ENCODE results near the gene PAQR4.

PAQR4 gene

DNA sequence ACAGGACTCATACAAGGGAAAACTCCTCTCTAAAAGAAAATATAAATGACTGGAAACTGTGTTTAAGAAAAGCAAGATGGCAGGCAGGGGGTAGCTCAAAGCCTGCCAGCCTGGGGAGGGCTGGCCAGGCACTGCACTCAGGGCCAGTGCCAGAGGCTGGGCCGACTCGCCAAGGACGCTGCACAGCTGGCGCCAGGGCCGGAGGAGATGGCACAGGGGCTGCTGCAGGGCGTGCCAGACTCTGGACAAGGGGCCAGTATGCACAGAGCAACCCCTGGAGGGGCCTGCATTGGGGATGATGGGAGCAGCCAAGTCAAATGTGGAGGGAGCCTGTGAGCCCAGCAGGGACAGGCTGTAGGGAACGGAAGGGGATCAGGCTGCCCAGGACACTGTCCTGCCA lies 7.1 kb downstream of the PAQR4 start:
- H3K27ac ChIP-seq (ENCODE audit: low read length) = no peak overlapping the region
- no peak overlapping the region for H3K4me3 ChIP-seq (ENCODE audit: low read length)
- H3K4me1 ChIP-seq (ENCODE audit: insufficient read depth, low read length) = peaks cover 3% of the 10 kb centered on the region; the same call in 1 of the 2 replicates
- no peak overlapping the region for H3K9ac ChIP-seq (ENCODE audit: low read depth, low read length)
- no peaks in the 10 kb centered on the region for H3K9me3 ChIP-seq (ENCODE audit: insufficient read depth, low read depth, low read length)
- no peaks in the 10 kb centered on the region for H3K27me3 ChIP-seq (ENCODE audit: insufficient read depth, low read length)
- H3K36me3 ChIP-seq (ENCODE audit: insufficient read depth, low read depth, low read length) = peaks cover 65% of the 10 kb centered on the region

DNA sequence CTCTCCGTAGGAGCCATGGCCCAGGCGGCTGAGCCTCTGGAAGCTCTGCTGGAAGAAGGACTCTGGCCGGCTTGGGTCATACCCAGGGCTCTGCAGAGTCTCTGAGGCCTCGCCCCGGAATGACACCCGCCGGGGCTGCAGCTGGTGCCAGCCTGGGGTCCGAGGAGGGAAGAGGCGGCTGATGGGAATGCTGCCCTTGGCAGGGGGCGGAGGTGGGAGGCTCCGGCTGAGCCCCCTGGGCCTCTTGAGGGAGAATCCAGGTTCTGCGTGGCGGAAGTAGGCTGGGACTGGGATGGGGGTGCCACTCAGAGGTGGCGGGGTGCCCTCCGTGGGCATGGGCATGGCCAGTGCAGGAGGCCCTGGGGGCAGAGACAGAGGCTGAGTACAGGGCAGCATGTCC lies 7.5 kb downstream of the PAQR4 start:
- Histone ChIP-seq H3K4me3 (ENCODE audit: low read length) (no peak overlapping the region), H3K9ac (ENCODE audit: low read depth, low read length) (no peak overlapping the region), H3K27ac (ENCODE audit: low read length) (no peak overlapping the region), H3K27me3 (ENCODE audit: insufficient read depth, low read length) (no peaks in the 10 kb centered on the region), H3K4me1 (ENCODE audit: insufficient read depth, low read length) (peaks cover 7% of the 10 kb centered on the region; the same call in 1 of the 2 replicates), H3K36me3 (ENCODE audit: insufficient read depth, low read depth, low read length) (peaks cover 65% of the 10 kb centered on the region), H3K9me3 (ENCODE audit: insufficient read depth, low read depth, low read length) (no peaks in the 10 kb centered on the region)

DNA sequence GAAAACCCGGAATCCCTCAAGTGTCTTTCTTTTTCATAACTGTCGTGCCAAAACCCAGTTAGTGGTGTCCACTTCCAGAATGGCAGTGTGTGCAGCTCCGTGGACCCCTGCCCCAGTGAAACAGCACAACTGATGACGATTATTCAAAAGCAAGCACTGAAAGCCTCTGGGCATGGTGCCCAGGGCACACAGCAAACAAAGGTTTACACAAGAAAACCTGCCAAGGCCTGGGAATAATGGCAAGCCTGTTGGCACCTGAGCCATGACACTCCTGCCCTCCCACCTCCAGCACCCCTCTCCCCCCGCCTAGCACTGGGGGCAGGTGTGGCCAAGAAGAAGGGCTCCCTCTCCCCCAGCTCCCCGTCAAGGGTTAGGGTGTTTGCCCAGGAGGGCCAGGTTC lies 8.3 kb downstream of the PAQR4 start:
- no peaks in the 10 kb centered on the region for H3K9me3 ChIP-seq (ENCODE audit: insufficient read depth, low read depth, low read length)
- H3K4me3 ChIP-seq (ENCODE audit: low read length) = no peak overlapping the region
- no peak overlapping the region for H3K9ac ChIP-seq (ENCODE audit: low read depth, low read length)
- H3K36me3 ChIP-seq (ENCODE audit: insufficient read depth, low read depth, low read length) = peaks cover 58% of the 10 kb centered on the region
- no peaks in the 10 kb centered on the region for H3K27me3 ChIP-seq (ENCODE audit: insufficient read depth, low read length)
- H3K27ac ChIP-seq (ENCODE audit: low read length) = no peak overlapping the region
- H3K4me1 ChIP-seq (ENCODE audit: insufficient read depth, low read length) = peaks cover 11% of the 10 kb centered on the region

DNA sequence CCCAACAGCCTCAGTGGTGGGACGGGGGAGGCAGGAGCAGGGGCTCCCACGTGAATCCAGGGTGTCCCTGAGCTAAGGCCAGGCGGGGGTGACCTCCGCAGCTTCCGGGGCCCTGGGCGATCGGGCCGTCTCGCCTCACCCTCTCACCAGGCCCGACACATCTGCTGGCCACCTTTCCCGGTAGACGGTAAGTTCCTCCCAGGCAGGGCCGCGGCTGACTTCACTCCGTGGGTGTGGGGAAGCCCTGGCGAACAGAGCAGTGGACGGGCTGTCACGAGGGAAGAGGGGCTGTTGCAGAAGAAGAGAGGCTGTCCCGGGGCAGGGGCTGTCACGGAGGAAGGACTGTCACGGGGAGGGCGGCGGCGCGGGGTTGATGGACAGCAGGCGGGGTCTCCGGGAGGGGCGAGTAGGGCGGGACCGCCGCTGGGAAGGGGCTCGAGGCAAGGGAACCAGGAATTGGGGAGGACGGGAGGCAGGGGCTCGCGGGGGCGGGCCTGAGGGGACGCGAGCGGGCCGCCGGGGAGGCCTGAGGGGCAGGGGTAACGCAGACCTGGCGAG lies 10.6 kb downstream of the PAQR4 start:
- Histone ChIP-seq H3K27me3 (ENCODE audit: insufficient read depth, low read length) (no peaks in the 10 kb centered on the region), H3K4me1 (ENCODE audit: insufficient read depth, low read length) (peaks cover 12% of the 10 kb centered on the region), H3K9ac (ENCODE audit: low read depth, low read length) (peak overlapping the region; percentile 93; the same call in 1 of the 2 replicates), H3K4me3 (ENCODE audit: low read length) (peak overlapping the region; percentile 81), H3K36me3 (ENCODE audit: insufficient read depth, low read depth, low read length) (peaks cover 35% of the 10 kb centered on the region), H3K9me3 (ENCODE audit: insufficient read depth, low read depth, low read length) (no peaks in the 10 kb centered on the region), H3K27ac (ENCODE audit: low read length) (no peak overlapping the region)

DNA sequence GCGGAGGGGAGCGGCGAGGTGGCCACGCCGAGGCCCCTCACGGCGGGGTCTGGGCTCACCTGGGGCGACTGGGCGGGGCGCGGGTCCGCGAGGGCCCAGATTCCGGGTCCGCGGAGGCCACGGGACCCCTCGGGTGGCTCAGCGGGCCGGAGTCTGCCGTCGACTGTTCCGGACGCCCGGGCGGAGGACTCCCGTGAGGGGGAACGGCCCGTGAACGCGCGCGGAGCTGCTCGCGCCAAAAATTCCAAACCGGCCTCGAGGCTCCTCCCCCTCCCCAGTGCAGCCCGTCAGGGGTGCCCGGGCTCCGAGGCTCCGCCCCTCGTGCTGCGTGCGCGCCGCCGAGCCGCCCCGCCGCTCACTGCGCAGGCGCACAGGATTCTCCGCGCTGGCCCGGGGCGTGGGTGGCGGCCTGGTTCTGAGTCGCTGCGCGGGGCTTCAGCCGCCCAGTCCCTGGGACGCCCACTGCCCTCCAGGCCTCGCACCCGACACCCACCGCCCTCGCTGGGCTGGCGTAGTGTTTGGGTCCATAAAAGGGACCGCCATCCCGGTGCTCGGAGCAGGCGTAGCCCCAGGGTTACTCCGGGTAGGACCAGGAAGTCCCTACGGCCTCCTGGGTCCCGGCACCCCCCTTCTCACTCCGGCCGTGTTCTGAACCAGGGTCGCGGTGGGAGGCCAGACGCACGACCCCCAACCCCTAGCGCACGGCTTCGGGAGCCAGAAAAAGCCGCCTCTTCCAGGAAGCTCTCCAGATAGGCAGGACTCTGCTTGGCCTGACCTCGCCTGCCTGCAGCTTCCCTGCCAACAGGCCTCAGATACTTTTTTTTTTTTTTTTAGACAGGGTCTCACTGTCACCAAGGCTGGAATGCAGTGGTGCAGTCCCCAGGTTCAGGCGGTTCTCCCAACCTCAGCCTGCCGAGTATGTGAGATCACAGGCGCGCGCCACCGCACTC lies 11.4 kb downstream of the PAQR4 start, which contains the start of gene PKMYT1:
Gene PKMYT1, minus strand, starts transcription at position 220 of the 950 bp plus-strand sequence. CDS start 789 bp downstream, outside the sequence.
- H3K4me3 ChIP-seq (ENCODE audit: low read length) = peak within 1 kb of the TSS; percentile 81
- peaks cover 12% of the 10 kb centered on the region for H3K4me1 ChIP-seq (ENCODE audit: insufficient read depth, low read length)
- H3K27me3 ChIP-seq (ENCODE audit: insufficient read depth, low read length) = no peaks in the 10 kb centered on the region
- H3K9me3 ChIP-seq (ENCODE audit: insufficient read depth, low read depth, low read length) = no peaks in the 10 kb centered on the region
- H3K27ac ChIP-seq (ENCODE audit: low read length) = peak within 1 kb of the TSS; percentile 89
- H3K36me3 ChIP-seq (ENCODE audit: insufficient read depth, low read depth, low read length) = peaks cover 28% of the 10 kb centered on the region
- peak within 1 kb of the TSS; percentile 93 for H3K9ac ChIP-seq (ENCODE audit: low read depth, low read length)

DNA sequence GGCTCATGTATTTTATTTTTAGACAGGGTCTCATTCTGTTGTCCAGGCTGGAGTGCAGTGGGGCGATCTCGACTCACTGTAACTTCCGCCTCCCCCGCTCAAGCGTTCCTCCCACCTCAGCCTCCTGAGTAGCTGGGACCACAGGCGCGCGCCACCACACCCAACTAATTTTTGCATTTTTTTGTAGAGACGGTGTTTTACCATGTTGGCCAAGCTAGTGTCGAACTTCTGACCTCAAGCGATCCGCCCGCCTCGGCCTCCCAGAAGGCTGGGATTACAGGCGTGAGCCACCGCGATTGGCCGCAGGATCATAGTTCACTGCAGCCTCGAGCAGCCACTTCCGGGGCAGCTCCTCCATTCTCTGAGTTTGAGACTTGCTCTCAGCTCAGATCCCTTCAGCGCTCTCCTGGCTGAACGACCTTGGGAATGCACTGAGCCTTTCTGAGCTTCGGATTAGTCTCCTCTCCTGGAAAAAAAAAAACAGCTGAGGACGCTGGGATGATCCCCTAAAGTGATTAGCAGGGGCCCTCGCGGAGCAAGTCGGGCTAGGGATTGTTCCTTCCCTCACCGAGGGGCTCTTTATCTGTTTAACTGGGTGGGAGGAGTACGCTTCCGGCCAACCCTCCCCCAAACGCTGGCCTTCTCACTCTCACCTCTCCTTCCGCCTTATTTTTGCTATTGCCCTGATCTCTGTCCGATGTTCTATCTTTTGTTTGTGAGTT lies 12.2 kb downstream of the PAQR4 start:
- Histone ChIP-seq H3K27ac (ENCODE audit: low read length) (peak overlapping the region; percentile 89), H3K9ac (ENCODE audit: low read depth, low read length) (peak overlapping the region; percentile 93), H3K4me3 (ENCODE audit: low read length) (peak overlapping the region; percentile 81), H3K4me1 (ENCODE audit: insufficient read depth, low read length) (peaks cover 12% of the 10 kb centered on the region), H3K27me3 (ENCODE audit: insufficient read depth, low read length) (no peaks in the 10 kb centered on the region), H3K9me3 (ENCODE audit: insufficient read depth, low read depth, low read length) (no peaks in the 10 kb centered on the region), H3K36me3 (ENCODE audit: insufficient read depth, low read depth, low read length) (peaks cover 19% of the 10 kb centered on the region)

DNA sequence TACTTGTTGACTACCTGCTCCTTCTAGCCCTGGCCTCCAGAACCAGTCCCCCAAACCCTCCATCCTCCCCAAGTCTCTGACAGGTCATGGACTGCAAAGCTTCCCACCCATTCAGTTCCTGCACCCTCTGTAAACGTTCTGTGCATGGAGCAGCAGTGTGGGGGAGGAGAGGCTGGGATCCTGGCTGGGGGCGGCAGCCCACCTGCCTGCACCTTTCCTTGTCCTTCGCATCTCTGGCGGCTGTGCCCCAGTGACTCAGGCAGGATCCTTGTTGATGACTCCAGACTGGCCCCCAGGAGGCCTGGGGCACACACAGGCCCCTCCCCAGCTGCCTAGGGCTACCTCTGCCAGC lies 12.7 kb downstream of the PAQR4 start:
- Histone ChIP-seq H3K9me3 (ENCODE audit: insufficient read depth, low read depth, low read length) (no peaks in the 10 kb centered on the region), H3K9ac (ENCODE audit: low read depth, low read length) (peak overlapping the region; percentile 93; the same call in 1 of the 2 replicates), H3K27me3 (ENCODE audit: insufficient read depth, low read length) (no peaks in the 10 kb centered on the region), H3K4me3 (ENCODE audit: low read length) (peak overlapping the region; percentile 81), H3K4me1 (ENCODE audit: insufficient read depth, low read length) (peaks cover 12% of the 10 kb centered on the region), H3K27ac (ENCODE audit: low read length) (peak overlapping the region; percentile 89), H3K36me3 (ENCODE audit: insufficient read depth, low read depth, low read length) (peaks cover 14% of the 10 kb centered on the region)

DNA sequence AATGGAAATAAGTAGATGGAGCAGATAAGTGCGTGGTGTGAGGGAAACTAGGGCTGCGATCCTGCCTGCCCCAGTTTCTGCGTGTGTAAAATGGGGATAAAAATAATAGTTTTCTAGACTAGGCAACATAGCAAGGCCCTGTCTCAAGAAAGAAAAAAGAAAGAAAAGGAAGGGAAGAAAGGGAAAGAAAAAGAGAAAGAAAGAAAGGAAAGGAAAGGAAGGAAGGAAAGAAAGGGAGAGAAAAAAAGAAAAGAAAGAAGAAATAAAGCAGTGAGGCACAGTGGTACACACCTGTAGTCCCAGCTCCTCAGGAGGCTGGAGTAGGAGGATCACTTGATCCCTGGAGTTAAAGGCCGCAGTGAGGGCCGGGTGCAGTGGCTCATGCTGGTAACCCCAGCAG lies 13.3 kb downstream of the PAQR4 start:
- H3K9ac ChIP-seq (ENCODE audit: low read depth, low read length) = no peak overlapping the region; the same call in 1 of the 2 replicates
- H3K4me1 ChIP-seq (ENCODE audit: insufficient read depth, low read length) = peaks cover 12% of the 10 kb centered on the region
- H3K27ac ChIP-seq (ENCODE audit: low read length) = no peak overlapping the region

DNA sequence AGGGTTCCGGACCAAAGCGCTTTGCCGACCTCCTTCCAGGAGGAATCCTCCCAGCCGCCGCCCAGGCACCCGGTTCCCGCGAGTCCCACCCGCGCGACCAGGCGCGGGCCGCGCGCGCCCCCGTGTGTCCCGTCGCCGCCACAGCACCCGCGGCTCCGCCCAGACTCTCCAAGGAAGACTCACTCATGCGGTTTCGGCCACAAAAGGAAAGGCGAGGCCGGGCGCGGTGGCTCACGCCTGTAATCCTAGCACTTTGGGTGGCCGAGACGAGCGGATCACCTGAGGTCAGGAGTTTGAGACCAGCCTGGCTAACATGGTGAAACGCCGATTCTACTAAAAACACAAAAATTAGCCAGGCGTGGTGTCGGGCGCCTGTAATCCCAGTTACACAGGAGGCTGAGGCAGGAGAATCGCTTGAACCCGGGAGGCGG lies 14.6 kb downstream of the PAQR4 start:
- H3K4me3 ChIP-seq (ENCODE audit: low read length) = no peak overlapping the region

More for the DNA sequence above, 13.3 kb downstream of the PAQR4 start:
- Histone ChIP-seq H3K27me3 (ENCODE audit: insufficient read depth, low read length) (no peaks in the 10 kb centered on the region), H3K36me3 (ENCODE audit: insufficient read depth, low read depth, low read length) (peaks cover 9% of the 10 kb centered on the region), H3K9me3 (ENCODE audit: insufficient read depth, low read depth, low read length) (no peaks in the 10 kb centered on the region), H3K4me3 (ENCODE audit: low read length) (no peak overlapping the region)

DNA sequence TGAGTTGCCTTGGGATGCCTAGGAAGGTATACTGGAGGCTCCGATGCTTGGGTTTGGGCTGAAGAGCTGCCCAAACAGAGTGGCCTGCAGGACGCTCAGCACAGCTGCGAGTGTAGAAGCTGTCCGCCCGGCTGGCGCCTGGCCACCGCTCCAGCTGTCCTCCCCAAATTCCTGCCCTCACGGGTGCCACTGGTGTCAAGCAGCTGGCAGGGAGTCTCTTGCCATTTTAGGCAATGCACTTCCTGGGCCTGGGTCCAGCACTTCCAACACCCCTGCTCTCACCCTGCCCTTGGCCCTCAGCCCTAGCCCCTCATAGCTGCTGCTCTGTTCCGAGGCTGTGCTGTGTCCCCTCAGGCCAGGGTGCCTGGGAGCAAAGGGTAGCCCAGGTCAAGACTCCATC lies 16.3 kb downstream of the PAQR4 start:
- no peak overlapping the region for H3K27ac ChIP-seq (ENCODE audit: low read length)
- no peak overlapping the region for H3K9ac ChIP-seq (ENCODE audit: low read depth, low read length)
- H3K9me3 ChIP-seq (ENCODE audit: insufficient read depth, low read depth, low read length) = no peaks in the 10 kb centered on the region
- H3K4me3 ChIP-seq (ENCODE audit: low read length) = no peak overlapping the region
- H3K36me3 ChIP-seq (ENCODE audit: insufficient read depth, low read depth, low read length) = no peaks in the 10 kb centered on the region
- no peaks in the 10 kb centered on the region; the same call in 1 of the 2 replicates for H3K27me3 ChIP-seq (ENCODE audit: insufficient read depth, low read length)
- H3K4me1 ChIP-seq (ENCODE audit: insufficient read depth, low read length) = peaks cover 16% of the 10 kb centered on the region

More for the DNA sequence above, 14.6 kb downstream of the PAQR4 start:
- Histone ChIP-seq H3K9ac (ENCODE audit: low read depth, low read length) (no peak overlapping the region), H3K9me3 (ENCODE audit: insufficient read depth, low read depth, low read length) (no peaks in the 10 kb centered on the region), H3K27me3 (ENCODE audit: insufficient read depth, low read length) (no peaks in the 10 kb centered on the region), H3K36me3 (ENCODE audit: insufficient read depth, low read depth, low read length) (no peaks in the 10 kb centered on the region), H3K27ac (ENCODE audit: low read length) (no peak overlapping the region), H3K4me1 (ENCODE audit: insufficient read depth, low read length) (peaks cover 12% of the 10 kb centered on the region)

DNA sequence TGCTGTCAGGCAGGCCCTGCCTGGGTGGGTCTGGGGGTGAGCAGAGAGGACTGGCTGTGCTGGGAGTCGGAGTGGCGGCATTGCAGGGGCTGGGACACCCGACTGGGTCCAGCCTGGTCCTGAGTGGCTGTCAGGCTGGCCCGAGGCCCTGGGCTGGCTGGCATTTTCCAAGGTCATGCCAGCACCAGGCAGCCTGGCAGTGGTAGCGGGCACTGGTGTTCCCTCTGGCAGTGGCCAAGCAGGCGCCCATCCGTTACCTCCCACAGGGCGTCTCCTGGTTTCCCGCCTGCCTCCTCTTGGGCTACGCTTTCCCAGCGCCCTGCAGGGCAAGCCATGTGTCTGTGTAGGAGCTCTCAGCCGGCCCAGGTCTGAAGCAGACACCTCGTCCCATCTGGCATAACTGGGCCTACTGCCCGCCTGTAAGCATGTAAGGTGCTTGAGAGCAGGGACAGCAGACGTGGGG lies 16.8 kb downstream of the PAQR4 start:
- no peak overlapping the region for H3K27ac ChIP-seq (ENCODE audit: low read length)
- H3K4me1 ChIP-seq (ENCODE audit: insufficient read depth, low read length) = peaks cover 15% of the 10 kb centered on the region

More for the DNA sequence above, 16.8 kb downstream of the PAQR4 start:
- Histone ChIP-seq H3K9me3 (ENCODE audit: insufficient read depth, low read depth, low read length) (no peaks in the 10 kb centered on the region), H3K9ac (ENCODE audit: low read depth, low read length) (no peak overlapping the region), H3K4me3 (ENCODE audit: low read length) (no peak overlapping the region), H3K36me3 (ENCODE audit: insufficient read depth, low read depth, low read length) (no peaks in the 10 kb centered on the region), H3K27me3 (ENCODE audit: insufficient read depth, low read length) (no peaks in the 10 kb centered on the region; the same call in 1 of the 2 replicates)

All from iPS-20b (cell line).